ENCODE data around the gene TMEM161B.
A peak's percentile ranks its signal among the peaks of the same experiment; 100 is the strongest.
"Not testable (repeated sequence)": the region's sequence is repeated elsewhere in the genome, so short reads cannot be mapped to it uniquely, and the experiment has no call there.

The TMEM161B gene

GRCh38 chr5:88275581-88275980, 6.9 kb upstream of the TMEM161B start:
- peaks cover 69% of the 10 kb centered on the region for H3K36me3 ChIP-seq (ENCODE audit: control insufficient read depth, insufficient read depth, low read length)
- no peak overlapping the region for H3K4me3 ChIP-seq (ENCODE audit: low read depth, low read length)

DNA sequence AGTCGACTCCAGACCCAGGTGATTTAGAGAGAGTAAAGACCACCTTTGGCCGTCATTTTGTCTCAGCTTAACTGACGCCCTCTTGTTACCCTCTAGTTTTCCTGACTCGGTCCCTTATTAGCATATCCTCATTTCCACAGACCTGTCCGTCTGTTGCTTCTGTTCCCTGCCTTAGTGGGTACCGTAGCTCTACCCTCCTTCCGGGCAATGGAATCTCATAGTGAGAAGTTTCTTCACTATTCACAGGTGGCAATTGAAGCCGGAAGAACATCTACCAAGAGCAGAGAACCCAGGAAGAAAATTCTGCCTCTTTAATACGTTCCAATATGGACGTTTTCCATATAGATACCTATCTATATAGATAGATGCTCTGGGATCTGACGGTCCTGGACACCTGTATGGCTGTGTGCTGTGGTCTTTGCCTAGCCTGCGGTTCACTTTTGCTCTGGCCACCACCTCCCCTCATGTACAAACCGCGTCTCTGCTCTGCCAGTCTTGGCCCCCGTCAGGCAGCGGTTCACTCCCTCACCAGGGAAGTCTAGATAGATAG, 652 bp upstream of the TMEM161B start:
- peak overlapping the region; percentile 86 for H3K27ac ChIP-seq (ENCODE audit: low read depth, low read length)
- H3K9ac ChIP-seq (ENCODE audit: low read depth, low read length) = no peak overlapping the region
- peaks cover 15% of the 10 kb centered on the region; the same call in 1 of the 2 replicates for H3K4me1 ChIP-seq (ENCODE audit: control insufficient read depth, insufficient read depth, low read length)
- no peaks in the 10 kb centered on the region for H3K27me3 ChIP-seq (ENCODE audit: control insufficient read depth, insufficient read depth, low read length)
- peak overlapping the region; percentile 95 for H3K4me3 ChIP-seq (ENCODE audit: low read depth, low read length)
- H3K36me3 ChIP-seq (ENCODE audit: control insufficient read depth, insufficient read depth, low read length) = peaks cover 46% of the 10 kb centered on the region
- peaks cover 11% of the 10 kb centered on the region for H3K9me3 ChIP-seq (ENCODE audit: control insufficient read depth, insufficient read depth, low read length)

More at GRCh38 chr5:88275581-88275980, 6.9 kb upstream of the TMEM161B start:
- 0 out of 2 replicates have a peak, but pooled peaks cover 1% of the 10 kb centered on the region for H3K4me1 ChIP-seq (ENCODE audit: control insufficient read depth, insufficient read depth, low read length)
- H3K27ac ChIP-seq (ENCODE audit: low read depth, low read length) = no peak overlapping the region
- H3K9ac ChIP-seq (ENCODE audit: low read depth, low read length) = no peak overlapping the region
- H3K27me3 ChIP-seq (ENCODE audit: control insufficient read depth, insufficient read depth, low read length) = no peaks in the 10 kb centered on the region
- no peaks in the 10 kb centered on the region for H3K9me3 ChIP-seq (ENCODE audit: control insufficient read depth, insufficient read depth, low read length)

DNA sequence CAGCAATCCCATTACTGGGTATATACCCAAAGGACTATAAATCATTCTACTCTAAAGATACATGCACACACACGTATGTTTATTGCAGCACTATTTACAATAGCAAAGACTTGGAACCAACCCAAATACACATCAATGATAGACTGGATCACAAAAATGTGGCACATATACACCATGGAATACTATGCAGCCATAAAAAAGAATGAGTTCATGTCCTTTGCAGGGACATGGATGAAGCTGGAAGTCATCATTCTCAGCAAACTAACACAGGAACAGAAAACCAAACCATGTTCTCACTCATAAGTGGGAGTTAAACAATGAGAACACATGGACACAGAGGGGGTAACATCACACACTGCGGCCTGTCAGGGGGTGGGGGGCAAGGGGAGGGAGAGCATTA, 4.1 kb downstream of the TMEM161B start:
- not testable (repeated sequence) for H3K27me3 ChIP-seq (ENCODE audit: control insufficient read depth, insufficient read depth, low read length); H3K9ac ChIP-seq (ENCODE audit: low read depth, low read length); H3K4me3 ChIP-seq (ENCODE audit: low read depth, low read length); H3K27ac ChIP-seq (ENCODE audit: low read depth, low read length)
- H3K4me1 ChIP-seq (ENCODE audit: control insufficient read depth, insufficient read depth, low read length) = peaks cover 13% of the 10 kb centered on the region
- peaks cover 11% of the 10 kb centered on the region for H3K9me3 ChIP-seq (ENCODE audit: control insufficient read depth, insufficient read depth, low read length)
- peaks cover 12% of the 10 kb centered on the region; the same call in 1 of the 2 replicates for H3K36me3 ChIP-seq (ENCODE audit: control insufficient read depth, insufficient read depth, low read length)

DNA sequence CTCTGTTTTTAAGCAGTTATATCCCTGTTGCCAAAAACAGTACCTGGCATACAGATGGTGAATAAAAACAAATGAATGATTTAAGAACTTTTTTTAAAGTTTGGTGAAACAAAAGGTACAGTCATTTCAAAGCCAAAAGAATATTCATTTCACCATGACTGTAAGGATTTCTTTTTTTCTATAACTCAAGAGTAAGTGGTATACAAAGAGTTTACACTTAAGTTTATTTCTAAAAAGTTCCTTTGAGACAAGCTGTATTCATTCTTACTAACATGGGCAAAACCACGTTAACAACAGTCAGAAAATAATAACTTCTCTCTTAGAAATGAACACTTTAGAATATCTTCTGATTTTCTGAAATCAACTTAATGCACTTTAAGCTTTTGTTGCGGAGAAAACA, 5.3 kb downstream of the TMEM161B start:
- Histone ChIP-seq H3K27me3 (ENCODE audit: control insufficient read depth, insufficient read depth, low read length) (no peaks in the 10 kb centered on the region), H3K4me1 (ENCODE audit: control insufficient read depth, insufficient read depth, low read length) (peaks cover 25% of the 10 kb centered on the region), H3K27ac (ENCODE audit: low read depth, low read length) (no peak overlapping the region), H3K4me3 (ENCODE audit: low read depth, low read length) (no peak overlapping the region), H3K36me3 (ENCODE audit: control insufficient read depth, insufficient read depth, low read length) (peaks cover 12% of the 10 kb centered on the region; the same call in 1 of the 2 replicates), H3K9ac (ENCODE audit: low read depth, low read length) (no peak overlapping the region), H3K9me3 (ENCODE audit: control insufficient read depth, insufficient read depth, low read length) (peaks cover 11% of the 10 kb centered on the region)

- Histone ChIP-seq H3K9ac (ENCODE audit: low read depth, low read length) (no peak overlapping the region), H3K4me1 (ENCODE audit: control insufficient read depth, insufficient read depth, low read length) (peaks cover 33% of the 10 kb centered on the region), H3K4me3 (ENCODE audit: low read depth, low read length) (no peak overlapping the region), H3K36me3 (ENCODE audit: control insufficient read depth, insufficient read depth, low read length) (peaks cover 12% of the 10 kb centered on the region; the same call in 1 of the 2 replicates), H3K9me3 (ENCODE audit: control insufficient read depth, insufficient read depth, low read length) (peaks cover 11% of the 10 kb centered on the region), H3K27me3 (ENCODE audit: control insufficient read depth, insufficient read depth, low read length) (no peaks in the 10 kb centered on the region), H3K27ac (ENCODE audit: low read depth, low read length) (no peak overlapping the region)
These were observed 6.5 kb downstream of the TMEM161B start for GRCh38 chr5:88262116-88262515.

DNA sequence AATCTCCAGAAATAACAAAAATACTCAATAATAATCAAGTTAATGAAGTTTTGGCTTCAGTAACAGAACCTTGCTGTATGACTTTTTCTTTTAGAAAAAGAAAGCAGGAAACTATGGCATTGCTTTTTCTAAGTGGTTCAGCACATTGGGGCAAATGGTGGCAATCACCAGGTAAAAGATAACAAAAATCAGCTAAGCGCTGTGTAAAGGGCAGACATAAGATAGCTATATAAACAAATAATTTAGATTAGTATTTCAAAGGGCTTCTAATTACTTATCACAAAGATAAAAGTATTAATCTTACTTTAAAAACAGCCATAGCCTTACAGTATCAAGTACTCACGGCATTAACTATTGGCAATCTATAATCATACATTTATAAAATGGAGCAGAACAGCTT, 10.0 kb downstream of the TMEM161B start:
- no peaks in the 10 kb centered on the region for H3K27me3 ChIP-seq (ENCODE audit: control insufficient read depth, insufficient read depth, low read length)
- 0 out of 2 replicates have a peak, but pooled peaks cover 6% of the 10 kb centered on the region for H3K36me3 ChIP-seq (ENCODE audit: control insufficient read depth, insufficient read depth, low read length)
- H3K9ac ChIP-seq (ENCODE audit: low read depth, low read length) = no peak overlapping the region
- no peak overlapping the region for H3K4me3 ChIP-seq (ENCODE audit: low read depth, low read length)
- peaks cover 58% of the 10 kb centered on the region for H3K4me1 ChIP-seq (ENCODE audit: control insufficient read depth, insufficient read depth, low read length)
- H3K9me3 ChIP-seq (ENCODE audit: control insufficient read depth, insufficient read depth, low read length) = no peaks in the 10 kb centered on the region
- H3K27ac ChIP-seq (ENCODE audit: low read depth, low read length) = peak overlapping the region; percentile 15

DNA sequence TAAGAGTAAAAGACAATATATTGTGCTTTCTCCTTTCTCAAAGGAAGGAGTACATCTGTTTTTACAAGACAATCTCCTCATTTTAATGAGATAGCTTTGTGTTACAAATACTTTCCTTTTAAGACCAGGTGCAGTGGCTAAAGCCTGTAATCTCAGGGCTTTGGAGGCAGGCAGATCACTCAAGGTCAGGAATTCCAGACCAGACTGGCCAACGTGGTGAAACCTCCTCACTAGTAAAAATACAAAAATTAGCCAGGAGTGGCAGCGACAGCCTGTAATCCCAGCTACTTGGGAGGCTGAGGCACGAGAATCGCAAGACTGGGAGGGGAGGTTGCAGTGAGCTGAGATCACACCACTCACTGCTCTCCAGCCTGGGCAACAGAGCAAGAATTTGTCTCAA, 11.8 kb downstream of the TMEM161B start:
- peak overlapping the region; percentile 46 for H3K9ac ChIP-seq (ENCODE audit: low read depth, low read length)
- H3K9me3 ChIP-seq (ENCODE audit: control insufficient read depth, insufficient read depth, low read length) = no peaks in the 10 kb centered on the region
- H3K27me3 ChIP-seq (ENCODE audit: control insufficient read depth, insufficient read depth, low read length) = no peaks in the 10 kb centered on the region
- peak overlapping the region; percentile 31 for H3K4me3 ChIP-seq (ENCODE audit: low read depth, low read length)
- H3K27ac ChIP-seq (ENCODE audit: low read depth, low read length) = peak overlapping the region; percentile 93
- H3K36me3 ChIP-seq (ENCODE audit: control insufficient read depth, insufficient read depth, low read length) = no peaks in the 10 kb centered on the region
- H3K4me1 ChIP-seq (ENCODE audit: control insufficient read depth, insufficient read depth, low read length) = peaks cover 71% of the 10 kb centered on the region

- H3K9ac ChIP-seq (ENCODE audit: low read depth, low read length) = peak overlapping the region; percentile 46; the same call in 1 of the 2 replicates
- peaks cover 71% of the 10 kb centered on the region for H3K4me1 ChIP-seq (ENCODE audit: control insufficient read depth, insufficient read depth, low read length)
- H3K4me3 ChIP-seq (ENCODE audit: low read depth, low read length) = peak overlapping the region; percentile 31
- peak overlapping the region; percentile 93 for H3K27ac ChIP-seq (ENCODE audit: low read depth, low read length)
- no peaks in the 10 kb centered on the region for H3K36me3 ChIP-seq (ENCODE audit: control insufficient read depth, insufficient read depth, low read length)
- no peaks in the 10 kb centered on the region for H3K9me3 ChIP-seq (ENCODE audit: control insufficient read depth, insufficient read depth, low read length)
- H3K27me3 ChIP-seq (ENCODE audit: control insufficient read depth, insufficient read depth, low read length) = no peaks in the 10 kb centered on the region
These were observed 12.6 kb downstream of the TMEM161B start for GRCh38 chr5:88256037-88256436.

DNA sequence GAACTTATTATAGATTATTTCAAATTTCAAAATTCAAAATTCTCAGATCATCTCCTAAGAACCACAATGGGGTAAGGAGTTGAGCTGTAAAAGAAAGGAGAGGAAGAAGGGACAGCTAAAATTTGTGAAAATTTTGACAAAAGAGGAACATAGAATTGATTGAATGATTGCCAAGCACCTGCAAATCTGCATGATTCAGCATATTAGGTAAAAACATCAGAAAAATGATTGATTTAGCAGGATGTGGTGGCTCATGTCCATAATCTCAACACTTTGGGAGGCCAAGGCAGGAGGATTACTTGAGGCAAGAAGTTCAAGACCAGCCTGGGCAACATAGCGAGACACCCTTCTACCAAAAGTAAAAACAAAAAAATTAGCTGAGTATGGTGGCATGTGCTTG, 14.3 kb downstream of the TMEM161B start:
- no peak overlapping the region for H3K9ac ChIP-seq (ENCODE audit: low read depth, low read length)
- no peak overlapping the region for H3K4me3 ChIP-seq (ENCODE audit: low read depth, low read length)
- no peaks in the 10 kb centered on the region for H3K36me3 ChIP-seq (ENCODE audit: control insufficient read depth, insufficient read depth, low read length)
- peaks cover 60% of the 10 kb centered on the region for H3K4me1 ChIP-seq (ENCODE audit: control insufficient read depth, insufficient read depth, low read length)
- no peaks in the 10 kb centered on the region for H3K27me3 ChIP-seq (ENCODE audit: control insufficient read depth, insufficient read depth, low read length)
- H3K27ac ChIP-seq (ENCODE audit: low read depth, low read length) = no peak overlapping the region
- no peaks in the 10 kb centered on the region for H3K9me3 ChIP-seq (ENCODE audit: control insufficient read depth, insufficient read depth, low read length)

DNA sequence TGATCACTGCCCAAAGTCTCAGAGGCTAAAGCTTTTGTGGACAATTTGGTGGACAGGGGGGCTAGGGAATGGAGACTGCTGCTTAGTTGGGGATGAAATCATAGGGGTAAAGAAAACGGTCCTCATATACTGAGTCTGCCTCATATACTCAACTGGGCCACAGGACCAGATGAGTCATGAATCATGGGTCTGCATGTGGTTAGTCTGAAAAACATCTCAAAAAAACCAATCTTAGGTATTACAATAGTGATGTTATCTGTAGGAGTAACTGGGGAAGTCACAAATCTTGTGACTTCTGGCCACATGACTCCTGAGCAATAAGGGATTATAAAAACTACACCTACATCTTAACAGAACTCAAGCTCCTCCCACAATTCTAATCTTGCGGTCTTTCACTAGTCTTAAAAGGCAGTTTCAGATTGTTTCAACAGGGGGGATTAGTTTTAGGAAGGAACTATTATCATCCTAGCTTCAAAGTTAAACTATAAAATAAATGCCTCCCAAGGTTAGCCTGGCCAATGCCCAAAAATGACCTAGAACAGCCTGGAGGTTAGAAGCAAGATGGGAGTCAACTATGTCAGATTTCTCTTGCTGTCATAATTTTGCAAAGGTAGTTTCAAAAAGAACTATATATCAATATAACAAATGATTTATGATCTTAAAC, 17.5 kb downstream of the TMEM161B start:
- Histone ChIP-seq H3K9me3 (ENCODE audit: control insufficient read depth, insufficient read depth, low read length) (no peaks in the 10 kb centered on the region), H3K27ac (ENCODE audit: low read depth, low read length) (no peak overlapping the region), H3K36me3 (ENCODE audit: control insufficient read depth, insufficient read depth, low read length) (no peaks in the 10 kb centered on the region), H3K9ac (ENCODE audit: low read depth, low read length) (no peak overlapping the region), H3K4me3 (ENCODE audit: low read depth, low read length) (no peak overlapping the region), H3K27me3 (ENCODE audit: control insufficient read depth, insufficient read depth, low read length) (no peaks in the 10 kb centered on the region), H3K4me1 (ENCODE audit: control insufficient read depth, insufficient read depth, low read length) (peaks cover 60% of the 10 kb centered on the region)

DNA sequence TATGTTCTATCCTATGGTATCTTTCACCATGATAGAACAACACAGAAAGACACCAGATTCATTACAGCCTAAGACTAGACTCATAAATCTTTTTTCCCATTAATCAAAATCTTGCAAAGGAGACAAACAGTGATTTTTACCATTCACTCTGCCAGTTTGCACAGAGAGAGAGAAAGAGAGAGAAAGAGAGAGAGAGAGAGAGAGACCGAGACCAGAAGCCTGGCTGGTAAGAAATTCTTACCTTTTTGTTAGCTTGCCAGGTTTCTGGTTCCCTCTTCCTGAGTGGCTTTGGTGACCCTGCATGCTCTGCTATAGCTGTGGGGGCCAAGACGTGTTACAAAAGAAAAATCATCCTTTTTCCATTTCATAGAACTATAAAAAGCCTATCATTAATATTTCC, 18.6 kb downstream of the TMEM161B start:
- Histone ChIP-seq H3K27me3 (ENCODE audit: control insufficient read depth, insufficient read depth, low read length) (no peaks in the 10 kb centered on the region), H3K27ac (ENCODE audit: low read depth, low read length) (no peak overlapping the region), H3K36me3 (ENCODE audit: control insufficient read depth, insufficient read depth, low read length) (no peaks in the 10 kb centered on the region), H3K4me1 (ENCODE audit: control insufficient read depth, insufficient read depth, low read length) (peaks cover 59% of the 10 kb centered on the region), H3K4me3 (ENCODE audit: low read depth, low read length) (no peak overlapping the region), H3K9ac (ENCODE audit: low read depth, low read length) (no peak overlapping the region), H3K9me3 (ENCODE audit: control insufficient read depth, insufficient read depth, low read length) (no peaks in the 10 kb centered on the region)

Measured in HUES48 (cell line).